Endodermal cell (in vitro differentiated cells): ENCODE results near the gene ZBTB47. TPM values are rescaled to one million over a fixed set of nuclear protein-coding genes. Genes with fewer than 3 reads are reported as not detected.

Experiments used
- DNase-seq: peaks from one replicate; pipeline ENCODE4 v3.0.0-alpha.2; 2017
- H3K27ac ChIP-seq: 2 replicates; pipeline ENCODE4 v1.5.1; 2013; ENCODE audit warnings: mild to moderate bottlenecking, low read depth, low read length, moderate library complexity
- H3K27me3 ChIP-seq: 2 replicates; pipeline ENCODE4 v1.6.1; 2013; ENCODE audit warnings: mild to moderate bottlenecking, low read length, moderate library complexity; ENCODE audit not compliant: insufficient read depth, control insufficient read depth, poor library complexity, severe bottlenecking
- H3K36me3 ChIP-seq: 2 replicates; pipeline ENCODE4 v1.7.0; 2013; ENCODE audit warnings: mild to moderate bottlenecking, low read length, moderate library complexity; ENCODE audit not compliant: control insufficient read depth, insufficient read depth
- H3K4me1 ChIP-seq: one replicate; pipeline ENCODE4 v1.7.0; 2013; ENCODE audit warnings: low read length; ENCODE audit not compliant: control insufficient read depth, insufficient read depth
- H3K4me3 ChIP-seq: 2 replicates; pipeline ENCODE4 v1.5.1; 2013; ENCODE audit warnings: mild to moderate bottlenecking, low read length, moderate library complexity
- H3K9ac ChIP-seq: 2 replicates; pipeline ENCODE4 v1.6.1; 2013; ENCODE audit warnings: mild to moderate bottlenecking, low read length, moderate library complexity; ENCODE audit not compliant: poor library complexity, severe bottlenecking; ENCODE audit errors: extremely low read depth
- H3K9me3 ChIP-seq: 2 replicates; pipeline ENCODE4 v1.6.1; 2013; ENCODE audit warnings: mild to moderate bottlenecking, low read length, moderate library complexity; ENCODE audit not compliant: control insufficient read depth
- H3K27ac Mint-ChIP-seq: 2 replicates; pipeline ENCODE4 v1.8.0; 2020; ENCODE audit warnings: mixed read lengths
- H3K27me3 Mint-ChIP-seq: 2 replicates; pipeline ENCODE4 v1.8.0; 2021; ENCODE audit warnings: mild to moderate bottlenecking, mixed read lengths; ENCODE audit not compliant: insufficient read depth
- H3K36me3 Mint-ChIP-seq: 2 replicates; pipeline ENCODE4 v1.8.0; 2020; ENCODE audit warnings: low read depth, mixed read lengths
- H3K4me1 Mint-ChIP-seq: 2 replicates; pipeline ENCODE4 v1.8.0; 2020; ENCODE audit warnings: mixed read lengths
- H3K4me3 Mint-ChIP-seq: 2 replicates; pipeline ENCODE4 v1.8.0; 2020; ENCODE audit warnings: mild to moderate bottlenecking, moderate library complexity, mixed read lengths
- H3K9me3 Mint-ChIP-seq: 2 replicates; pipeline ENCODE4 v1.8.0; 2020; ENCODE audit warnings: mild to moderate bottlenecking, mixed read lengths
- WGBS, 2 experiments: methylation state at CpG; one replicate each; pipeline versions ENCODE4 v1.1.5 to v1.1.7; 2013; ENCODE audit warnings: missing lambda C conversion rate in 2 of 2, mixed read lengths in 1 of 2; ENCODE audit not compliant: insufficient coverage in 1 of 2, insufficient read length in 1 of 2; 5-methylcytosine and 5-hydroxymethylcytosine counted together
- total RNA-seq, 2 donors: library from RNA; stranded (reverse); fragmentation: NEBNext Ultra II Directional in 1 of 2; extraction: Animal tissue kit (Norgen Biotek cat#: 25700) in 1 of 2; gene quantifications; 2 replicates in 1 of 2; 3 replicates in 1 of 2; pipeline ENCODE4 v1.2.1, GENCODE V29; 2021
- TF ChIP-seq, protein P1 (sequence below): fragments of 200-600 bp; sonication (generic); conservative IDR thresholded peaks from 2 replicates; pipeline ENCODE4 v1.5.0; 2021; ENCODE audit warnings: antibody characterized with exemption, mild to moderate bottlenecking

Gene ZBTB47
- total RNA-seq, 2 donors from 2014 or later = 4.6 to 7.2 TPM

DNA sequence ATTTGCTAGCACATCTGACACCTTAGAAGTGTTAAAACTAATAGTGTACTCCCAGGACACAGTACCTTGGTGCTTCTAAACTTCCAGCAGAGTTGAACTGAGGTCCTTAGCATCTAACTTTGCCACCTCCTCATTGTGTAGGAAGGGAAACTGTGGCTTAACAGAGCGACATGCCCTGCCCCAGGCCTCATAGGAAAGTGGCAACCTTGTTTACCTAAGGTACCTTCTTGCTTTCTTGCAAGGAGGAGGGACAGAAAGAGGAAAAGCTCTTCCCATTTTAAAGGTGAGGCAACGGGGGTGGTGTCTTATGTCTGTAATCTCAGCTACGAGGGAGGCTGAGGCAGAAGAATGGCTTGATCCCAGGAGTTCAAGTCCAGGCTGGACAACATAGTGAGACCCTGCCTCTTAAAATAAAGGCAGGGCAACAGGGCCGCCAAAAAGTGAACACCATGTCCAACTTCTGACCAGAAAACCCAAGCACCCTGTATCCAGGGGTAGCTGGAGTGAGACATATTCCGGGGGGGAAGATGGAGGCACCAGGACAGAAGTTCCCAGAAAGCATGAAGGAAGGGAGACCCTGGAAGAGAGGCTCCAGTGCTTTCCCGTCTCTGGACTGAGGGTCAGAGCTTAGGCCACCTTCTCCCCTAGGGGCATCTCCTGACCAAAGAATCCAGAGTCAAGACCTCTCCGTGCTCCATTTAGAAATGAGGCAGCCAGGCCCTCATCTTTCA lies 31.3 kb downstream of the ZBTB47 start:
- no peaks in the 10 kb centered on the region for H3K27me3 Mint-ChIP-seq
- H3K4me3 Mint-ChIP-seq = no peak overlapping the region
- no peaks in the 10 kb centered on the region for H3K36me3 Mint-ChIP-seq
- TF ChIP-seq, protein P1, sequence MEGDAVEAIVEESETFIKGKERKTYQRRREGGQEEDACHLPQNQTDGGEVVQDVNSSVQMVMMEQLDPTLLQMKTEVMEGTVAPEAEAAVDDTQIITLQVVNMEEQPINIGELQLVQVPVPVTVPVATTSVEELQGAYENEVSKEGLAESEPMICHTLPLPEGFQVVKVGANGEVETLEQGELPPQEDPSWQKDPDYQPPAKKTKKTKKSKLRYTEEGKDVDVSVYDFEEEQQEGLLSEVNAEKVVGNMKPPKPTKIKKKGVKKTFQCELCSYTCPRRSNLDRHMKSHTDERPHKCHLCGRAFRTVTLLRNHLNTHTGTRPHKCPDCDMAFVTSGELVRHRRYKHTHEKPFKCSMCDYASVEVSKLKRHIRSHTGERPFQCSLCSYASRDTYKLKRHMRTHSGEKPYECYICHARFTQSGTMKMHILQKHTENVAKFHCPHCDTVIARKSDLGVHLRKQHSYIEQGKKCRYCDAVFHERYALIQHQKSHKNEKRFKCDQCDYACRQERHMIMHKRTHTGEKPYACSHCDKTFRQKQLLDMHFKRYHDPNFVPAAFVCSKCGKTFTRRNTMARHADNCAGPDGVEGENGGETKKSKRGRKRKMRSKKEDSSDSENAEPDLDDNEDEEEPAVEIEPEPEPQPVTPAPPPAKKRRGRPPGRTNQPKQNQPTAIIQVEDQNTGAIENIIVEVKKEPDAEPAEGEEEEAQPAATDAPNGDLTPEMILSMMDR = no peak
- H3K27me3 ChIP-seq = no peaks in the 10 kb centered on the region
- peaks cover 1% of the 10 kb centered on the region for H3K4me1 Mint-ChIP-seq
- no peak overlapping the region for H3K4me3 ChIP-seq
- no peak overlapping the region for H3K9ac ChIP-seq
- H3K9me3 Mint-ChIP-seq = no peaks in the 10 kb centered on the region
- H3K36me3 ChIP-seq = no peaks in the 10 kb centered on the region
- no peak for DNase-seq
- no peaks in the 10 kb centered on the region for H3K9me3 ChIP-seq
- WGBS, 2 experiments = 90 to 93% methylated on average over 7 of the region's 7 CpGs
- no peak overlapping the region for H3K27ac ChIP-seq
- no peak overlapping the region for H3K27ac Mint-ChIP-seq
- H3K4me1 ChIP-seq = no peaks in the 10 kb centered on the region

GRCh38 chr3:42685363-42685881 lies 31.9 kb downstream of the ZBTB47 start, which contains the start of gene KLHL40:
Gene KLHL40 (plus strand): TSS chr3:42685537. CDS start chr3:42685619, 82 bp downstream.
- peaks cover 1% of the 10 kb centered on the region for H3K4me1 Mint-ChIP-seq
- Histone ChIP-seq H3K27me3 (no peaks in the 10 kb centered on the region), H3K9me3 (no peaks in the 10 kb centered on the region), H3K27ac (no peak within 1 kb of the TSS), H3K4me1 (no peaks in the 10 kb centered on the region), H3K36me3 (no peaks in the 10 kb centered on the region), H3K4me3 (no peak within 1 kb of the TSS), H3K9ac (no peak within 1 kb of the TSS)
- H3K9me3 Mint-ChIP-seq = no peaks in the 10 kb centered on the region
- no peak within 1 kb of the TSS for H3K4me3 Mint-ChIP-seq
- no peak within 1 kb of the TSS for H3K27ac Mint-ChIP-seq
- H3K36me3 Mint-ChIP-seq = no peaks in the 10 kb centered on the region
- no peaks in the 10 kb centered on the region for H3K27me3 Mint-ChIP-seq
- TF ChIP-seq, protein P1 = no peak
- no peak for DNase-seq
- WGBS, 2 experiments = 84 to 94% methylated on average over 18 to 34 of the region's 34 CpGs

- peaks cover 1% of the 10 kb centered on the region for H3K4me1 Mint-ChIP-seq
- TF ChIP-seq, protein P1 = no peak
- no peak overlapping the region for H3K4me3 Mint-ChIP-seq
- H3K27me3 Mint-ChIP-seq = no peaks in the 10 kb centered on the region
- Histone ChIP-seq H3K9ac (no peak overlapping the region), H3K27ac (no peak overlapping the region), H3K9me3 (no peaks in the 10 kb centered on the region), H3K4me1 (no peaks in the 10 kb centered on the region), H3K27me3 (no peaks in the 10 kb centered on the region), H3K36me3 (no peaks in the 10 kb centered on the region), H3K4me3 (no peak overlapping the region)
- no peaks in the 10 kb centered on the region for H3K36me3 Mint-ChIP-seq
- WGBS, 2 experiments = 88 to 95% methylated on average over 60 to 80 of the region's 80 CpGs
- no peak overlapping the region for H3K27ac Mint-ChIP-seq
- H3K9me3 Mint-ChIP-seq = no peaks in the 10 kb centered on the region
- no peak for DNase-seq
Observed at GRCh38 chr3:42685891-42686820, 32.7 kb downstream of the ZBTB47 start.
